Stimulated activated memory B cell treated with anti-CD40 and anti-IgM and Interleukin-4, amounts not matched to agents 10 μg/mL and 1 μg/mL and 100 μg/mL, for 72 hours (primary cell): ENCODE measurements around the gene EFTUD2.

Source experiments
- ATAC-seq: fragments of 150-1000 bp; cut with Tn5 transposase; 2 replicates; pipeline ENCODE4 v1.10.0; 2021
- H3K27ac Mint-ChIP-seq: one replicate; pipeline ENCODE4 v1.8.0; 2022; ENCODE audit warnings: mild to moderate bottlenecking, mixed read lengths
- H3K27me3 Mint-ChIP-seq: one replicate; pipeline ENCODE4 v1.8.0; 2022; ENCODE audit warnings: mixed read lengths
- H3K36me3 Mint-ChIP-seq: one replicate; pipeline ENCODE4 v1.8.0; 2022; ENCODE audit warnings: mixed read lengths
- H3K4me1 Mint-ChIP-seq: one replicate; pipeline ENCODE4 v1.8.0; 2022; ENCODE audit warnings: mixed read lengths
- H3K4me3 Mint-ChIP-seq: one replicate; pipeline ENCODE4 v1.8.0; 2022; ENCODE audit warnings: mild to moderate bottlenecking, moderate library complexity, mixed read lengths
- H3K9me3 Mint-ChIP-seq: one replicate; pipeline ENCODE4 v1.8.0; 2022; ENCODE audit warnings: mixed read lengths

The EFTUD2 gene

DNA sequence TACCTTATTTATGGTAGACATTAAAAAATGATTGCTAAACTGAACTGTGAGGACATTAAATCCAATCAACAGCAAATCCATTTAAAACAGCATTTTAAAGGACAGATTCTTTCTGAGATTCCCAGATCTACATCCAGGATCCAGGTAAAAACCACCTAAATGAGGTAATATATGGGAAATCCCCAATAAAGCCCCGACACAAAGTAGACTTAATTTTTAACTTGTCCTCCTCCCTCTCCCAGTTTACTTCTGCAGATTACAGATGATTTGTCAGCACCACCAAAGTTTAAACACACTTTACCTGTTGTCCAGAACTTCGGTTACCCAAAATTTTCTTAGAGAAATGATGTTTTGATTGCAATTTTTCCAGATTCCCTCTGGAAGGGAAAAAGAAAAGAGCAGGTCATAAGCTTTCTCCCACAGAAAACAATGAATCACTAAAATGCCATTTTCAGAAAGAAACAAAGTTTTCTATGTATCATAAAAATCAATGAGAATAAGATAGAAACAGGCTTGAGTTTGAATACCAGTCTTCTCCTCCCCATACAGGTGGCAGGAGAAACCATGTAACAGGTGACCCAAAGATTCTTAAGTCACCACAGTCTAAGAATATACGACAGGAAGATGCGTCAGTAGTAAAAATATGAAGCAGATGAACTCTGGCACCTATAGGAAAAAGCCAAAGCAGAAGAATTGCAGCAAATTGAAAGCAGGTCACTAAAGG, 92.0 kb downstream of the EFTUD2 start:
- H3K27ac Mint-ChIP-seq: no peak overlapping the region
- no peaks in the 10 kb centered on the region for H3K36me3 Mint-ChIP-seq
- H3K9me3 Mint-ChIP-seq: no peaks in the 10 kb centered on the region
- H3K4me3 Mint-ChIP-seq: no peak overlapping the region
- H3K4me1 Mint-ChIP-seq: no peaks in the 10 kb centered on the region
- ATAC-seq: no peak
- peaks cover 24% of the 10 kb centered on the region for H3K27me3 Mint-ChIP-seq

DNA sequence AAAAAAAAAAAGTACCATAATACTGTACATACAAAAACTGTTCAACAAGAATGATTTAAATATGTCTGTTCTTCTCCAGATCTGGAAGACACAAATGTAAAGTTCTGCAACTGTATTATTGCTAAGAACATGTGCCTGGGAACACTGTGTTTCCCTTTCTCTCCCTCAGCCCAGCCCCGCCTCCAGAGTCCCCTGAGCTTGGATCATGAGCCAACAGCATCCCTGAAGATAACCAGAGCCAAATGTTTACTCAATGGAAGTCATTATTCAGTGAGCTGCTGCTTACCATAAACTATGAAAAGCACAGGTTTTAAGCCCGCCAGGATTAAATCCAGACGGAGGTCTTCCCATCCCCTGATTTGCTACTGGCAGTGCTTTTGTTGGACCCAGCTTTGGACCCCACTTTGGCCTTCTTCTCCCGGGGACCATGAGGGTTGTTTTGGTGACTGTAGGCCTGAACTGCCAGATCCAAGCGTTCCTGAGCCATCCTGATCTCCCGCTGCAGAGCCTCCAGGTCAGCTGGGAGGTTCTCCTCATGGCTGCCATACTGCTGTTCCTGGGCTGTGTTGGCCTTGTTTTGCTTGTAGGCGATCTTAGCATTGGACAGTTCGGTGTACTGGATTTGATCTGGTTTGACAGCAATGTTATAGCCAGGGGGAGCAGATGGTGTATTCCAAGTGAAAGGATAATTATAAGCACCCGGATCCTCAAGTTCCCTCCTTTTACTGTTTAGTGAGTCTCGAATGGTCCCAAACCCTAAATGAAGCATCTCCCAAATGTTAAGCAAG, 94.7 kb downstream of the EFTUD2 start:
- Mint-ChIP-seq H3K9me3 (no peaks in the 10 kb centered on the region), H3K4me3 (no peak overlapping the region), H3K4me1 (no peaks in the 10 kb centered on the region), H3K36me3 (no peaks in the 10 kb centered on the region), H3K27me3 (peaks cover 14% of the 10 kb centered on the region), H3K27ac (no peak overlapping the region)
- ATAC-seq: no peak

DNA sequence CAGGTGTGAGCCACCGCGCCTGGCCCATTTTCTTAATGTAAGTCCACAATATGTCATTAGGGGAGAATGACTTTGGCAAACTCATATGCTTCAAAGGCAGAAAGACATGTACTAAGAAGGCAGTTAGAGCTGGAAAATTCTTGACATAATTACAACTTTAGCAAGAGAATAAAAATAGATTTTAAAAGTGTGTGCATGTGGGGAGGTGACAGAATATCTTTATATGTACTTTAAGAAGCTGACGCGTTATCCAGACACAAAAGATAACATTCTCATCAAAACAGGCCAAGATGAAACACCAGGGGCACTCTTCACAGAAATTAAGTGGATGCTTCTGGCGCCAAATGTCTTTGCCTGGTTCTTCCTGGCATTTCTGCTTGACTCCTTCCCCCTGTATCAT, 97.4 kb downstream of the EFTUD2 start:
- Mint-ChIP-seq H3K9me3 (no peaks in the 10 kb centered on the region), H3K36me3 (no peaks in the 10 kb centered on the region), H3K27me3 (peaks cover 14% of the 10 kb centered on the region), H3K4me1 (no peaks in the 10 kb centered on the region), H3K27ac (no peak overlapping the region), H3K4me3 (no peak overlapping the region)
- no peak for ATAC-seq
